Ovary (tissue), 9 donors: ENCODE data around the gene SGCD. TPM values are rescaled to one million over a fixed set of nuclear protein-coding genes. Genes with fewer than 3 reads are reported as not detected.

ENCODE experiments used
- DNase-seq, 5 donors: peaks; one replicate each; pipeline ENCODE4 v3.0.0-alpha.2; 2019 to 2020
- H3K27ac ChIP-seq, 2 donors: fragments of 200-600 bp; one replicate each; pipeline versions ENCODE4 v1.5.1 to v1.8.0; 2019 to 2022
- H3K27me3 ChIP-seq: fragments of 200-600 bp; one replicate; pipeline ENCODE4 v1.8.0; 2022
- H3K36me3 ChIP-seq: fragments of 200-600 bp; sonication (generic); one replicate; pipeline ENCODE4 v1.5.1; 2019
- H3K4me1 ChIP-seq: one replicate; pipeline ENCODE4 v1.8.1; 2013; ENCODE audit warnings: mild to moderate bottlenecking, moderate library complexity; ENCODE audit not compliant: insufficient read depth
- H3K4me3 ChIP-seq: fragments of 200-600 bp; sonication (generic); one replicate; pipeline ENCODE4 v1.5.1; 2017
- H3K9me3 ChIP-seq, 2 donors: fragments of 200-600 bp in 1 of 2; sonication (generic) in 1 of 2; one replicate each; pipeline versions ENCODE4 v1.5.1 to v1.8.1; 2013 to 2019; ENCODE audit warnings: mild to moderate bottlenecking in 1 of 2, moderate library complexity in 1 of 2
- CTCF ChIP-seq, 3 donors: fragments of 450-650 bp in 2 of 3; fragments of 200-600 bp in 1 of 3; IDR thresholded peaks; one replicate each; pipeline versions ENCODE4 v1.5.1 to v1.8.0; 2016 to 2022; ENCODE audit warnings: antibody characterized with exemption in 3 of 3, mild to moderate bottlenecking in 1 of 3
- EP300 ChIP-seq: sonication (generic); formaldehyde crosslinking; IDR thresholded peaks from one replicate; pipeline ENCODE4 v1.6.1; 2017; ENCODE audit warnings: antibody characterized with exemption
- POLR2A ChIP-seq: fragments of 450-650 bp; IDR thresholded peaks from one replicate; pipeline ENCODE4 v1.6.1; 2017; ENCODE audit warnings: antibody characterized with exemption, mild to moderate bottlenecking, moderate library complexity
- WGBS, 3 donors: extraction: QIAGEN DNeasy Blood & Tissue Kit in 1 of 3; methylation state at CpG; one replicate each; pipeline versions ENCODE4 v1.1.5 to v1.1.7; 2013 to 2017; 5-methylcytosine and 5-hydroxymethylcytosine counted together
- intact Hi-C, 4 donors: fragments of 100-400 bp; cut with DNase I; formaldehyde crosslinking; loops; one replicate each; pipeline versions ENCODE4 v1.11.0 to v1.15.1; 2022 to 2023
- polyA plus RNA-seq, 2 donors: library from polyadenylated mRNA; stranded (reverse); fragments of 200-250 nt in 1 of 2; fragments of 350-450 nt in 1 of 2; fragmentation: Illumina TruSeq in 1 of 2; extraction: RNeasy Lipid Tissue Mini Kit (QIAGEN cat#74804) in 1 of 2; gene quantifications; one replicate each; pipeline ENCODE4 v1.2.3, GENCODE V29; 2013 to 2014
- total RNA-seq, 7 donors: library from RNA; depleted of rRNA in 2 of 7; stranded (reverse); fragments of >200 nt in 2 of 7; fragmentation: NEBNext Ultra II Directional in 3 of 7; extraction: Animal tissue kit (Norgen Biotek cat#: 25700) in 3 of 7; gene quantifications; one replicate each; pipeline versions ENCODE4 v1.1.0 to v1.2.4, GENCODE V29; 2016 to 2023
- donor health status: DM: no; HTN: no; CAD: no; lungs with moderate emphysema.
- donor health status: DM: no; HTN: no; CAD: no.
- donor health status: Bipolar disorder and iron deficiency.
- donor health status: DM: yes; HTN: yes; CAD: no.
- donor health status: DM: no; HTN: no; CAD: no.
- donor health status: DM: yes; HTN: yes; CAD: no.

SGCD gene
- total and polyA plus RNA-seq, 9 donors, result 3.7 to 24.0 (median 12.9) TPM

- Histone ChIP-seq H3K4me3 (no peak overlapping the region), H3K9me3 (no peaks in the 10 kb centered on the region), H3K4me1 (no peaks in the 10 kb centered on the region), H3K27ac (no peak overlapping the region), H3K36me3 (no peaks in the 10 kb centered on the region), H3K27me3 (no peaks in the 10 kb centered on the region)
- intact Hi-C loops, result no loop called here
- TF ChIP-seq POLR2A (no peak), CTCF (IDR thresholded peaks at IDR 0.05) (no peak), EP300 (no peak)
- no peak for DNase-seq
These were observed 358.5 kb downstream of the SGCD start for GRCh38 chr5:156685481-156685880.

GRCh38 chr5:156686380-156686779 lies 359.4 kb downstream of the SGCD start:
- intact Hi-C loops, result no loop called here
- TF ChIP-seq EP300 (no peak), CTCF (IDR thresholded peaks at IDR 0.05) (no peak), POLR2A (no peak)
- H3K27ac ChIP-seq, result no peak overlapping the region
- no peaks in the 10 kb centered on the region for H3K4me1 ChIP-seq
- 77 to 86% (median 83%) methylated on average over 2 of the region's 2 CpGs for WGBS, 3 donors
- no peaks in the 10 kb centered on the region for H3K9me3 ChIP-seq
- H3K27me3 ChIP-seq, result no peaks in the 10 kb centered on the region
- no peak for DNase-seq
- no peak overlapping the region for H3K4me3 ChIP-seq
- no peaks in the 10 kb centered on the region for H3K36me3 ChIP-seq

GRCh38 chr5:156686796-156687195 lies 359.8 kb downstream of the SGCD start:
- H3K27me3 ChIP-seq, result no peaks in the 10 kb centered on the region
- DNase-seq, result no peak
- intact Hi-C loops, result no loop called here
- H3K9me3 ChIP-seq, result no peaks in the 10 kb centered on the region
- no peak for TF ChIP-seq POLR2A
- no peak for TF ChIP-seq CTCF (IDR thresholded peaks at IDR 0.05)
- no peak for TF ChIP-seq EP300
- no peaks in the 10 kb centered on the region for H3K4me1 ChIP-seq
- no peak overlapping the region for H3K27ac ChIP-seq
- no peak overlapping the region for H3K4me3 ChIP-seq
- no peaks in the 10 kb centered on the region for H3K36me3 ChIP-seq
- 64 to 70% (median 69%) methylated on average over 4 of the region's 4 CpGs for WGBS, 3 donors

- Histone ChIP-seq H3K9me3 (no peaks in the 10 kb centered on the region), H3K4me3 (no peak overlapping the region), H3K4me1 (no peaks in the 10 kb centered on the region), H3K27me3 (no peaks in the 10 kb centered on the region), H3K36me3 (no peaks in the 10 kb centered on the region), H3K27ac (no peak overlapping the region)
- TF ChIP-seq CTCF (IDR thresholded peaks at IDR 0.05) (no peak), POLR2A (no peak), EP300 (no peak)
- intact Hi-C loops, result no loop called here
- no peak for DNase-seq
- 74 to 90% (median 89%) methylated on average over 8 of the region's 8 CpGs for WGBS, 3 donors
These were observed 360.6 kb downstream of the SGCD start for GRCh38 chr5:156687514-156687913.

GRCh38 chr5:156691572-156691971 lies 364.6 kb downstream of the SGCD start:
- no peak for DNase-seq
- H3K9me3 ChIP-seq, result no peaks in the 10 kb centered on the region
- H3K36me3 ChIP-seq, result no peaks in the 10 kb centered on the region
- TF ChIP-seq EP300 (no peak), POLR2A (no peak), CTCF (IDR thresholded peaks at IDR 0.05) (no peak)
- no peaks in the 10 kb centered on the region for H3K4me1 ChIP-seq
- no peak overlapping the region for H3K27ac ChIP-seq
- intact Hi-C loops, result no loop called here
- no peaks in the 10 kb centered on the region for H3K27me3 ChIP-seq
- 91 to 92% (median 91%) methylated on average over 2 of the region's 2 CpGs for WGBS, 3 donors
- no peak overlapping the region for H3K4me3 ChIP-seq
